ENCODE results near the gene LTBP1.

DNA sequence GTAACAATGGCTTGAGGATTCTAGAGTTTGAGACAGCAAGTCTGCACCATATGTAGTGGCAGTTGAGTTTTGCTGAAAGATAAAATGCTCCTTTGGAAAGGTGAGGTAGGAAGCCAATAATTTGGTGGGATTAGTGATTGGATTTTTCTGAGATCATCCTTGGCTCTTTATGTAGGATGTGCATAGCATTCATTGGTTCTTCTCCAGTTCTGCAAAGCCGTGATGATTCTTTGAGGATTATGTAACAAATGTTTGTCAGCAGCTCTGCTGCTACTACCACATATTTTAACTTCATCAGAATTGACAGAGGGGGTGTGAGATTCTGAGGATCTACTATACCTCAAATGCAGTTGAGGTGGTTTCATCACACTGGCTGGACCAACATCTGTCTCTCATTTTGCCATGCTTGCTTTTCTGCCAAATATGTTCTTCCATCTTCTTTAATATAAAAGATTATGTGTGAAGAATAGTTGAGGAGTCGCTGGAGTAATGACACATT, 340.8 kb downstream of the LTBP1 start:
- no peak for TF ChIP-seq TCF7L2 (IDR thresholded peaks at IDR 0.05; ENCODE audit: low read depth, low read length)
- TF ChIP-seq SIN3A (IDR thresholded peaks at IDR 0.05; ENCODE audit: borderline replicate concordance, insufficient read depth, low read depth, low read length) = no peak
- TF ChIP-seq, protein P1, sequence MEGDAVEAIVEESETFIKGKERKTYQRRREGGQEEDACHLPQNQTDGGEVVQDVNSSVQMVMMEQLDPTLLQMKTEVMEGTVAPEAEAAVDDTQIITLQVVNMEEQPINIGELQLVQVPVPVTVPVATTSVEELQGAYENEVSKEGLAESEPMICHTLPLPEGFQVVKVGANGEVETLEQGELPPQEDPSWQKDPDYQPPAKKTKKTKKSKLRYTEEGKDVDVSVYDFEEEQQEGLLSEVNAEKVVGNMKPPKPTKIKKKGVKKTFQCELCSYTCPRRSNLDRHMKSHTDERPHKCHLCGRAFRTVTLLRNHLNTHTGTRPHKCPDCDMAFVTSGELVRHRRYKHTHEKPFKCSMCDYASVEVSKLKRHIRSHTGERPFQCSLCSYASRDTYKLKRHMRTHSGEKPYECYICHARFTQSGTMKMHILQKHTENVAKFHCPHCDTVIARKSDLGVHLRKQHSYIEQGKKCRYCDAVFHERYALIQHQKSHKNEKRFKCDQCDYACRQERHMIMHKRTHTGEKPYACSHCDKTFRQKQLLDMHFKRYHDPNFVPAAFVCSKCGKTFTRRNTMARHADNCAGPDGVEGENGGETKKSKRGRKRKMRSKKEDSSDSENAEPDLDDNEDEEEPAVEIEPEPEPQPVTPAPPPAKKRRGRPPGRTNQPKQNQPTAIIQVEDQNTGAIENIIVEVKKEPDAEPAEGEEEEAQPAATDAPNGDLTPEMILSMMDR (IDR thresholded peaks at IDR 0.05) = no peak
- TF ChIP-seq, protein P2, sequence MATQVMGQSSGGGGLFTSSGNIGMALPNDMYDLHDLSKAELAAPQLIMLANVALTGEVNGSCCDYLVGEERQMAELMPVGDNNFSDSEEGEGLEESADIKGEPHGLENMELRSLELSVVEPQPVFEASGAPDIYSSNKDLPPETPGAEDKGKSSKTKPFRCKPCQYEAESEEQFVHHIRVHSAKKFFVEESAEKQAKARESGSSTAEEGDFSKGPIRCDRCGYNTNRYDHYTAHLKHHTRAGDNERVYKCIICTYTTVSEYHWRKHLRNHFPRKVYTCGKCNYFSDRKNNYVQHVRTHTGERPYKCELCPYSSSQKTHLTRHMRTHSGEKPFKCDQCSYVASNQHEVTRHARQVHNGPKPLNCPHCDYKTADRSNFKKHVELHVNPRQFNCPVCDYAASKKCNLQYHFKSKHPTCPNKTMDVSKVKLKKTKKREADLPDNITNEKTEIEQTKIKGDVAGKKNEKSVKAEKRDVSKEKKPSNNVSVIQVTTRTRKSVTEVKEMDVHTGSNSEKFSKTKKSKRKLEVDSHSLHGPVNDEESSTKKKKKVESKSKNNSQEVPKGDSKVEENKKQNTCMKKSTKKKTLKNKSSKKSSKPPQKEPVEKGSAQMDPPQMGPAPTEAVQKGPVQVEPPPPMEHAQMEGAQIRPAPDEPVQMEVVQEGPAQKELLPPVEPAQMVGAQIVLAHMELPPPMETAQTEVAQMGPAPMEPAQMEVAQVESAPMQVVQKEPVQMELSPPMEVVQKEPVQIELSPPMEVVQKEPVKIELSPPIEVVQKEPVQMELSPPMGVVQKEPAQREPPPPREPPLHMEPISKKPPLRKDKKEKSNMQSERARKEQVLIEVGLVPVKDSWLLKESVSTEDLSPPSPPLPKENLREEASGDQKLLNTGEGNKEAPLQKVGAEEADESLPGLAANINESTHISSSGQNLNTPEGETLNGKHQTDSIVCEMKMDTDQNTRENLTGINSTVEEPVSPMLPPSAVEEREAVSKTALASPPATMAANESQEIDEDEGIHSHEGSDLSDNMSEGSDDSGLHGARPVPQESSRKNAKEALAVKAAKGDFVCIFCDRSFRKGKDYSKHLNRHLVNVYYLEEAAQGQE (IDR thresholded peaks at IDR 0.05; ENCODE audit: insufficient read depth in 1 of 2, low read depth in 2 of 2, low read length in 1 of 2) = no peak
- TF ChIP-seq POLR2AphosphoS5 (IDR thresholded peaks at IDR 0.05; ENCODE audit: low read depth, low read length) = no peak

All from Panc1 (cell line).